ENCODE results near the gene LIAS.

LIAS gene

GRCh38 chr4:39451423-39452023, 7.3 kb upstream of the LIAS start:
- Histone ChIP-seq H3K27ac (ENCODE audit: extremely low read depth, low read depth, low read length) (no peak overlapping the region), H3K4me3 (ENCODE audit: low read depth, low read length) (no peak overlapping the region), H3K9me3 (ENCODE audit: control insufficient read depth, insufficient read depth, low read depth, low read length) (no peaks in the 10 kb centered on the region), H3K4me1 (ENCODE audit: control insufficient read depth, insufficient read depth, low read length) (no peaks in the 10 kb centered on the region), H3K36me3 (ENCODE audit: control insufficient read depth in 2 of 2, insufficient read depth in 1 of 2, low read length in 2 of 2) (peaks cover 20 to 92% of the 10 kb centered on the region in 2 experiments; a peak in 2 of 3 replicates)
- CTCF ChIA-PET: no interaction called here
- POLR2A ChIA-PET: interaction anchor here (0.7 kb wide), 1 partner anchor 85 kb away, joined by 4 read pairs; the partner anchor contains the start of gene RFC1
- TF ChIP-seq ZFHX2 (tag by site-specific recombination; conservative IDR thresholded peaks at IDR 0.05) (no peak), SCRT2 (tag by site-specific recombination; IDR thresholded peaks at IDR 0.05) (peak; percentile 37; the same call in 1 of the 2 replicates)

GRCh38 chr4:39452153-39452859, 6.5 kb upstream of the LIAS start:
- no peaks in the 10 kb centered on the region for H3K4me1 ChIP-seq (ENCODE audit: control insufficient read depth, insufficient read depth, low read length)
- no peak overlapping the region for H3K4me3 ChIP-seq (ENCODE audit: low read depth, low read length)
- TF ChIP-seq SCRT2 (tag by site-specific recombination; IDR thresholded peaks at IDR 0.05) (peak; percentile 32; the same call in 1 of the 2 replicates), ZBTB7A (tag by site-specific recombination; IDR thresholded peaks at IDR 0.05; ENCODE audit: low read depth) (no peak), ZNF394 (tag by site-specific recombination; IDR thresholded peaks at IDR 0.05; ENCODE audit: borderline replicate concordance) (peak; percentile 73; the same call in 1 of the 2 replicates), ZNF658 (tag by site-specific recombination; IDR thresholded peaks at IDR 0.05) (no peak)
- H3K27ac ChIP-seq (ENCODE audit: extremely low read depth, low read depth, low read length): no peak overlapping the region
- H3K9me3 ChIP-seq (ENCODE audit: control insufficient read depth, insufficient read depth, low read depth, low read length): no peaks in the 10 kb centered on the region
- peaks cover 23 to 94% of the 10 kb centered on the region in 2 experiments; a peak in 2 of 3 replicates for H3K36me3 ChIP-seq (ENCODE audit: control insufficient read depth in 2 of 2, insufficient read depth in 1 of 2, low read length in 2 of 2)
- CTCF ChIA-PET: no interaction called here
- POLR2A ChIA-PET: no interaction called here

GRCh38 chr4:39452860-39453587, 5.8 kb upstream of the LIAS start:
- Histone ChIP-seq H3K36me3 (ENCODE audit: control insufficient read depth in 2 of 2, insufficient read depth in 1 of 2, low read length in 2 of 2) (peaks cover 23 to 96% of the 10 kb centered on the region in 2 experiments; a peak in 2 of 3 replicates), H3K4me1 (ENCODE audit: control insufficient read depth, insufficient read depth, low read length) (no peaks in the 10 kb centered on the region), H3K9me3 (ENCODE audit: control insufficient read depth, insufficient read depth, low read depth, low read length) (no peaks in the 10 kb centered on the region), H3K27ac (ENCODE audit: extremely low read depth, low read depth, low read length) (no peak overlapping the region), H3K4me3 (ENCODE audit: low read depth, low read length) (no peak overlapping the region)
- POLR2A ChIA-PET: no interaction called here
- CTCF ChIA-PET: interaction anchor here (0.5 kb wide), 1 partner anchor 518 kb away, joined by 3 read pairs; no protein-coding TSS in a partner anchor
- no peak for TF ChIP-seq ZNF214 (tag by site-specific recombination; IDR thresholded peaks at IDR 0.05; ENCODE audit: borderline replicate concordance)
- no peak for TF ChIP-seq ZNF221 (tag by site-specific recombination; IDR thresholded peaks at IDR 0.05; ENCODE audit: borderline replicate concordance)
- no peak for TF ChIP-seq ZXDB (tag by site-specific recombination; IDR thresholded peaks at IDR 0.05)
- TF ChIP-seq ZNF169 (tag by site-specific recombination; IDR thresholded peaks at IDR 0.05): no peak
- TF ChIP-seq ZNF24 (tag by site-specific recombination; IDR thresholded peaks at IDR 0.05): no peak
- no peak for TF ChIP-seq ZNF19 (tag by site-specific recombination; IDR thresholded peaks at IDR 0.05; ENCODE audit: low read depth)
- TF ChIP-seq ZNF398 (tag by site-specific recombination; IDR thresholded peaks at IDR 0.05): no peak
- TF ChIP-seq, protein P1, sequence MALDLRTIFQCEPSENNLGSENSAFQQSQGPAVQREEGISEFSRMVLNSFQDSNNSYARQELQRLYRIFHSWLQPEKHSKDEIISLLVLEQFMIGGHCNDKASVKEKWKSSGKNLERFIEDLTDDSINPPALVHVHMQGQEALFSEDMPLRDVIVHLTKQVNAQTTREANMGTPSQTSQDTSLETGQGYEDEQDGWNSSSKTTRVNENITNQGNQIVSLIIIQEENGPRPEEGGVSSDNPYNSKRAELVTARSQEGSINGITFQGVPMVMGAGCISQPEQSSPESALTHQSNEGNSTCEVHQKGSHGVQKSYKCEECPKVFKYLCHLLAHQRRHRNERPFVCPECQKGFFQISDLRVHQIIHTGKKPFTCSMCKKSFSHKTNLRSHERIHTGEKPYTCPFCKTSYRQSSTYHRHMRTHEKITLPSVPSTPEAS (tag by site-specific recombination; IDR thresholded peaks at IDR 0.05): no peak
- no peak for TF ChIP-seq ZSCAN18 (tag by site-specific recombination; IDR thresholded peaks at IDR 0.05)
- TF ChIP-seq SP3 (tag by site-specific recombination; IDR thresholded peaks at IDR 0.05): no peak
- TF ChIP-seq ZNF174 (tag by site-specific recombination; IDR thresholded peaks at IDR 0.05): no peak
- no peak for TF ChIP-seq ZNF266 (tag by site-specific recombination; IDR thresholded peaks at IDR 0.05; ENCODE audit: low read depth)
- TF ChIP-seq KLF7 (tag by site-specific recombination; IDR thresholded peaks at IDR 0.05; ENCODE audit: borderline replicate concordance): no peak
- TF ChIP-seq ZNF292 (tag by site-specific recombination; IDR thresholded peaks at IDR 0.05; ENCODE audit: borderline replicate concordance, low read depth): no peak
- TF ChIP-seq ZNF843 (tag by site-specific recombination; IDR thresholded peaks at IDR 0.05): no peak
